ENCODE data around the gene AQP6.

AQP6 gene

GRCh38 chr12:49944718-49945117 is 28.0 kb upstream of the AQP6 start:
- no peak overlapping the region; the same call in 1 of the 2 replicates for H3K27ac ChIP-seq
- H3K4me3 ChIP-seq (ENCODE audit: low read depth, low read length), result no peak overlapping the region
- H3K27me3 ChIP-seq (ENCODE audit: insufficient read depth, low read depth, severe bottlenecking), result no peaks in the 10 kb centered on the region
- TF ChIP-seq, protein P1, sequence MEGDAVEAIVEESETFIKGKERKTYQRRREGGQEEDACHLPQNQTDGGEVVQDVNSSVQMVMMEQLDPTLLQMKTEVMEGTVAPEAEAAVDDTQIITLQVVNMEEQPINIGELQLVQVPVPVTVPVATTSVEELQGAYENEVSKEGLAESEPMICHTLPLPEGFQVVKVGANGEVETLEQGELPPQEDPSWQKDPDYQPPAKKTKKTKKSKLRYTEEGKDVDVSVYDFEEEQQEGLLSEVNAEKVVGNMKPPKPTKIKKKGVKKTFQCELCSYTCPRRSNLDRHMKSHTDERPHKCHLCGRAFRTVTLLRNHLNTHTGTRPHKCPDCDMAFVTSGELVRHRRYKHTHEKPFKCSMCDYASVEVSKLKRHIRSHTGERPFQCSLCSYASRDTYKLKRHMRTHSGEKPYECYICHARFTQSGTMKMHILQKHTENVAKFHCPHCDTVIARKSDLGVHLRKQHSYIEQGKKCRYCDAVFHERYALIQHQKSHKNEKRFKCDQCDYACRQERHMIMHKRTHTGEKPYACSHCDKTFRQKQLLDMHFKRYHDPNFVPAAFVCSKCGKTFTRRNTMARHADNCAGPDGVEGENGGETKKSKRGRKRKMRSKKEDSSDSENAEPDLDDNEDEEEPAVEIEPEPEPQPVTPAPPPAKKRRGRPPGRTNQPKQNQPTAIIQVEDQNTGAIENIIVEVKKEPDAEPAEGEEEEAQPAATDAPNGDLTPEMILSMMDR (IDR thresholded peaks at IDR 0.05; ENCODE audit: low read depth, low read length), result no peak
- H3K36me3 ChIP-seq, result no peaks in the 10 kb centered on the region
- DNase-seq, result no peak
- no peaks in the 10 kb centered on the region for H3K9me3 ChIP-seq (ENCODE audit: severe bottlenecking)

DNA sequence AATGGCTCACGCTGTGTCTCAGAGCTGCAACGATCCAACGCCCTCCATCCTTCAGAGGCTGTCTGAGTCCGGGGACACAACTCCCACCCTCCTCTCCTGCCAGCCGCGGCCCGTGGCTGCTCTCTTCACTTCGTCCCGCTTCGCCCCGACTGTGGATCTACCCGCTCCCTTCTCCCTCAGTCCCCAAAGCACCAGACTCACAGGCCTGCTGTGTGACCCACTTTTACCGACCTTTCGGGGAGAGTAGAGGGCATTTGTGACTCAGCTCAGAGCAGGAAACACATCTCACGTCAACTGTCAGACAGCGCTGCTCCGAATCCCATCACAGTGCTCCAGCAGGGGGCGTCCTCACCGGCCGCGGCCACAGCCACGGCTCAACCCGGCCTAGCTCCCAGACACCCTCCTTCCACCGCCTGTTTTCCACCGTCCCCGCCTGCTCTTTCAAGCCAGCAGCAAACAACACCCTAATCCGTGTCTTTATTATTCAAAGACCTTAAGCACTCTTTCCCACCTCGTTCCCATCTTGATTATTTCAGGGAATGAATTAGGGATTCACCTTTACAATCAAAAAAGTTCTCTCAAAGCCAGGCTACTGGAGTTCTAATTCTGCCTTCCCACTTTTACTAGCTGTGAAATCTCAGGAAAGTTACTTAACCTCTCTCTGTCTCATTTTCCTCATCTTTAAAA is 27.2 kb upstream of the AQP6 start:
- Histone ChIP-seq H3K4me3 (ENCODE audit: low read depth, low read length) (peak overlapping the region; percentile 60), H3K36me3 (no peaks in the 10 kb centered on the region), H3K27me3 (ENCODE audit: insufficient read depth, low read depth, severe bottlenecking) (no peaks in the 10 kb centered on the region), H3K27ac (peak overlapping the region; percentile 48), H3K9me3 (ENCODE audit: severe bottlenecking) (no peaks in the 10 kb centered on the region)
- TF ChIP-seq, protein P1 (IDR thresholded peaks at IDR 0.05; ENCODE audit: low read depth, low read length), result peak; percentile 98
- peak; percentile 93 for DNase-seq

- Histone ChIP-seq H3K36me3 (no peaks in the 10 kb centered on the region), H3K9me3 (ENCODE audit: severe bottlenecking) (no peaks in the 10 kb centered on the region), H3K27ac (peak overlapping the region; percentile 45), H3K27me3 (ENCODE audit: insufficient read depth, low read depth, severe bottlenecking) (no peaks in the 10 kb centered on the region), H3K4me3 (ENCODE audit: low read depth, low read length) (no peak overlapping the region)
- TF ChIP-seq, protein P1 (IDR thresholded peaks at IDR 0.05; ENCODE audit: low read depth, low read length), result no peak
- DNase-seq, result no peak
Observed at GRCh38 chr12:49946086-49946485, 26.7 kb upstream of the AQP6 start.

GRCh38 chr12:49946497-49946896 is 26.2 kb upstream of the AQP6 start:
- Histone ChIP-seq H3K36me3 (no peaks in the 10 kb centered on the region), H3K27me3 (ENCODE audit: insufficient read depth, low read depth, severe bottlenecking) (no peaks in the 10 kb centered on the region), H3K4me3 (ENCODE audit: low read depth, low read length) (no peak overlapping the region), H3K9me3 (ENCODE audit: severe bottlenecking) (no peaks in the 10 kb centered on the region), H3K27ac (no peak overlapping the region)
- TF ChIP-seq, protein P1 (IDR thresholded peaks at IDR 0.05; ENCODE audit: low read depth, low read length), result no peak
- no peak for DNase-seq

GRCh38 chr12:49947593-49948226 is 25.0 kb upstream of the AQP6 start:
- TF ChIP-seq, protein P1 (IDR thresholded peaks at IDR 0.05; ENCODE audit: low read depth, low read length), result no peak
- DNase-seq, result no peak
- no peak overlapping the region for H3K4me3 ChIP-seq (ENCODE audit: low read depth, low read length)
- no peaks in the 10 kb centered on the region for H3K36me3 ChIP-seq
- H3K27me3 ChIP-seq (ENCODE audit: insufficient read depth, low read depth, severe bottlenecking), result no peaks in the 10 kb centered on the region
- no peaks in the 10 kb centered on the region for H3K9me3 ChIP-seq (ENCODE audit: severe bottlenecking)
- no peak overlapping the region for H3K27ac ChIP-seq

All from WERI-Rb-1 (cell line).